A549 (cell line): ENCODE results near the gene CGREF1. TPM values are rescaled to one million over a fixed set of nuclear protein-coding genes. Genes with fewer than 3 reads are reported as not detected.

Experiments used
- ATAC-seq, 2 experiments: fragments of 200-7000 bp in 1 of 2; fragments of >200 bp in 1 of 2; cut with Nextera tagmentation in 1 of 2; cut with Tn5 transposase in 1 of 2; 3 replicates each; pipeline versions ENCODE4 v1.8.0 to v1.9.1; 2018 to 2020; ENCODE audit warnings: mild to moderate bottlenecking in 1 of 2, moderate library complexity in 1 of 2
- CTCF ChIA-PET: fragments of 300-600 bp; sonication (Branson Sonifier 250); formaldehyde crosslinking; extraction: SDS; loops from one replicate; lab custom pipeline; 2021; ENCODE audit warnings: antibody characterized with exemption, inconsistent platforms; lab: Yijun Ruan, JAX
- POLR2A ChIA-PET: fragments of 350-600 bp; formaldehyde crosslinking; extraction: SDS; loops from one replicate; lab custom pipeline; 2021; ENCODE audit warnings: antibody characterized with exemption, inconsistent platforms; lab: Yijun Ruan, JAX
- DNase-seq, 2 experiments: peaks; one replicate each; pipeline versions ENCODE4 v3.0.0 to v3.0.0-alpha.2; 2011 to 2016; ENCODE audit warnings: low read depth in 1 of 2, low spot score in 1 of 2
- FAIRE-seq: peaks from 2 replicates; lab custom pipeline; 2011; peaks lifted over from hg19 to GRCh38; lab: Jason Lieb, UNC
- H3K27ac ChIP-seq, 2 experiments: fragments of >200 bp; sonication (Bioruptor Twin); formaldehyde crosslinking; 3 replicates each; pipeline ENCODE4 v1.5.1; 2016 to 2017
- H3K4me1 ChIP-seq: fragments of >200 bp; sonication (Bioruptor Twin); formaldehyde crosslinking; 3 replicates; pipeline ENCODE4 v1.6.1; 2016
- H3K4me2 ChIP-seq: fragments of >200 bp; sonication (Bioruptor Twin); formaldehyde crosslinking; 3 replicates; pipeline ENCODE4 v1.6.1; 2016
- H3K4me3 ChIP-seq: fragments of >200 bp; sonication (Bioruptor Twin); formaldehyde crosslinking; 3 replicates; pipeline ENCODE4 v1.5.1; 2016
- H3K9me3 ChIP-seq: fragments of >200 bp; sonication (Bioruptor Twin); formaldehyde crosslinking; 3 replicates; pipeline ENCODE4 v1.6.1; 2016
- ATOH8 ChIP-seq: fragments of 250-450 bp; sonication (Bioruptor Pico); IDR thresholded peaks from 2 replicates; pipeline ENCODE4 v1.5.0; 2020; ENCODE audit warnings: low read depth, mild to moderate bottlenecking, moderate library complexity
- BCL3 ChIP-seq: fragments of >200 bp; sonication (Bioruptor Twin); formaldehyde crosslinking; IDR thresholded peaks from 3 replicates; pipeline ENCODE4 v1.6.1; 2016
- E2F6 ChIP-seq: IDR thresholded peaks from 2 replicates; pipeline ENCODE4 v1.6.1; 2012; ENCODE audit warnings: low read depth, borderline replicate concordance
- EHF ChIP-seq: fragments of 250-450 bp; sonication (Bioruptor Pico); IDR thresholded peaks from 2 replicates; pipeline ENCODE4 v1.5.0; 2020; ENCODE audit warnings: mild to moderate bottlenecking
- EHMT2 ChIP-seq: fragments of 200-600 bp; sonication (generic); IDR thresholded peaks from 2 replicates; pipeline ENCODE4 v1.6.1; 2016; ENCODE audit warnings: antibody characterized with exemption, low read depth, mild to moderate bottlenecking, moderate library complexity
- ELK1 ChIP-seq: fragments of 150-350 bp; IDR thresholded peaks from 2 replicates; pipeline ENCODE4 v1.6.1; 2014; ENCODE audit warnings: low read depth, mild to moderate bottlenecking, low read length
- ESRRA ChIP-seq: fragments of 150-350 bp; IDR thresholded peaks from 2 replicates; pipeline ENCODE4 v1.6.1; 2014; ENCODE audit warnings: mild to moderate bottlenecking, low read length, borderline replicate concordance
- FOSB ChIP-seq: fragments of 250-450 bp; sonication (Bioruptor Pico); IDR thresholded peaks from 2 replicates; pipeline ENCODE4 v1.5.0; 2020; ENCODE audit warnings: mild to moderate bottlenecking, moderate library complexity
- FOSL2 ChIP-seq, 2 experiments: fragments of 450-650 bp in 1 of 2; fragments of >200 bp in 1 of 2; sonication (Bioruptor Twin) in 1 of 2; formaldehyde crosslinking; IDR thresholded peaks; 2 replicates each; pipeline versions ENCODE4 v1.5.0 to v1.6.1; 2016 to 2020; ENCODE audit warnings: mild to moderate bottlenecking in 1 of 2, moderate library complexity in 1 of 2
- HEYL ChIP-seq: fragments of 250-450 bp; sonication (Bioruptor Pico); IDR thresholded peaks from 2 replicates; pipeline ENCODE4 v1.8.0; 2021; ENCODE audit warnings: mild to moderate bottlenecking, moderate library complexity
- HMGXB4 ChIP-seq: fragments of 250-450 bp; sonication (Bioruptor Pico); IDR thresholded peaks from 2 replicates; pipeline ENCODE4 v1.5.0; 2021; ENCODE audit warnings: mild to moderate bottlenecking, moderate library complexity, borderline replicate concordance
- HOXA7 ChIP-seq: fragments of 250-450 bp; sonication (Bioruptor Pico); IDR thresholded peaks from 2 replicates; pipeline ENCODE4 v1.5.0; 2020; ENCODE audit warnings: mild to moderate bottlenecking, moderate library complexity
- HOXB13 ChIP-seq: fragments of 250-450 bp; sonication (Bioruptor Pico); IDR thresholded peaks from 2 replicates; pipeline ENCODE4 v1.5.0; 2020; ENCODE audit warnings: low read depth, mild to moderate bottlenecking, moderate library complexity
- JUN ChIP-seq, 2 experiments: fragments of >200 bp; sonication (Bioruptor Twin); formaldehyde crosslinking; IDR thresholded peaks; 2 replicates in 1 of 2; 3 replicates in 1 of 2; pipeline ENCODE4 v1.6.1; 2016 to 2017
- JUNB ChIP-seq: fragments of >200 bp; sonication (Bioruptor Twin); formaldehyde crosslinking; IDR thresholded peaks from 2 replicates; pipeline ENCODE4 v1.6.1; 2016
- KDM1A ChIP-seq: fragments of 200-600 bp; sonication (generic); IDR thresholded peaks from 2 replicates; pipeline ENCODE4 v1.6.1; 2016; ENCODE audit warnings: low read depth, mild to moderate bottlenecking
- MAX ChIP-seq: IDR thresholded peaks from 2 replicates; pipeline ENCODE4 v1.6.1; 2012
- NPAS2 ChIP-seq: fragments of 250-450 bp; sonication (Bioruptor Pico); IDR thresholded peaks from 2 replicates; pipeline ENCODE4 v1.8.0; 2022; ENCODE audit warnings: mild to moderate bottlenecking, moderate library complexity, borderline replicate concordance
- NR3C1 ChIP-seq: fragments of >200 bp; sonication (Bioruptor Twin); formaldehyde crosslinking; IDR thresholded peaks from 3 replicates; pipeline ENCODE4 v1.6.1; 2017
- PHF8 ChIP-seq: fragments of 200-600 bp; sonication (generic); IDR thresholded peaks from 2 replicates; pipeline ENCODE4 v1.6.1; 2016; ENCODE audit warnings: low read depth, mild to moderate bottlenecking, antibody characterized with exemption, moderate library complexity, borderline replicate concordance
- RCOR1 ChIP-seq: fragments of 150-350 bp; IDR thresholded peaks from 2 replicates; pipeline ENCODE4 v1.6.1; 2014; ENCODE audit warnings: antibody characterized with exemption, low read length, low read depth
- REST ChIP-seq: fragments of 200-600 bp; sonication (generic); IDR thresholded peaks from 2 replicates; pipeline ENCODE4 v1.6.1; 2016; ENCODE audit warnings: antibody characterized with exemption, mild to moderate bottlenecking, moderate library complexity
- RNF2 ChIP-seq: fragments of 200-600 bp; sonication (generic); IDR thresholded peaks from 2 replicates; pipeline ENCODE4 v1.6.1; 2016; ENCODE audit warnings: low read depth, mild to moderate bottlenecking, antibody characterized with exemption, moderate library complexity, borderline replicate concordance
- SMC3 ChIP-seq: fragments of >200 bp; sonication (Bioruptor Twin); formaldehyde crosslinking; IDR thresholded peaks from 3 replicates; pipeline ENCODE4 v1.6.1; 2018; ENCODE audit warnings: inconsistent platforms
- SREBF2 ChIP-seq: fragments of 450-650 bp; IDR thresholded peaks from 2 replicates; pipeline ENCODE4 v1.6.1; 2014; ENCODE audit warnings: mild to moderate bottlenecking, moderate library complexity
- TFCP2L1 ChIP-seq: fragments of 250-450 bp; sonication (Bioruptor Pico); IDR thresholded peaks from 2 replicates; pipeline ENCODE4 v1.5.0; 2021; ENCODE audit warnings: mild to moderate bottlenecking
- TP53 ChIP-seq: fragments of 250-450 bp; sonication (Bioruptor Pico); IDR thresholded peaks from 2 replicates; pipeline ENCODE4 v1.5.0; 2021; ENCODE audit warnings: mild to moderate bottlenecking, moderate library complexity
- ZC3H11A ChIP-seq: fragments of 450-650 bp; IDR thresholded peaks from 2 replicates; pipeline ENCODE4 v1.6.1; 2014; ENCODE audit warnings: antibody characterized with exemption, mild to moderate bottlenecking
- ZFP36 ChIP-seq: fragments of 450-650 bp; IDR thresholded peaks from 2 replicates; pipeline ENCODE4 v1.6.1; 2014; ENCODE audit warnings: borderline replicate concordance; ENCODE audit not compliant: partially characterized antibody
- WGBS: methylation state at CpG from one replicate; pipeline ENCODE4 v1.1.6; 2017; ENCODE audit errors: missing lambda C conversion rate; 5-methylcytosine and 5-hydroxymethylcytosine counted together
- polyA plus RNA-seq, 4 experiments: library from polyadenylated mRNA; depleted of rRNA in 3 of 4; stranded (reverse); fragments of >200 nt; fragmentation: RNase III in 1 of 4; extraction: RNeasy Plus Mini Kit Qiagen cat#74134 plus additional on column Dnase treatment in 1 of 4; gene quantifications; 2 replicates in 3 of 4; 3 replicates in 1 of 4; pipeline ENCODE4 v1.2.3, GENCODE V29; 2011 to 2017

The CGREF1 gene
- polyA plus RNA-seq, 2 of the 4 experiments (the other 2 are of a cell fraction) = 5.1 to 5.8 TPM

GRCh38 chr2:27137322-27137935 is 18.5 kb upstream of the CGREF1 start:
- no peak overlapping the region for H3K27ac ChIP-seq
- FAIRE-seq = no peak
- no peak for TF ChIP-seq ZFP36
- TF ChIP-seq ATOH8 (CRISPR knock-in tag) = no peak
- TF ChIP-seq SMC3 = no peak
- no peak for TF ChIP-seq TP53 (CRISPR knock-in tag)
- no peak for TF ChIP-seq EHMT2
- no peak for TF ChIP-seq KDM1A
- TF ChIP-seq PHF8 = no peak
- no peak for TF ChIP-seq ZC3H11A
- TF ChIP-seq RCOR1 = no peak
- no peak for TF ChIP-seq RNF2
- TF ChIP-seq HOXB13 (CRISPR knock-in tag) = no peak
- TF ChIP-seq TFCP2L1 = no peak
- TF ChIP-seq BCL3 = no peak
- no peak for TF ChIP-seq ESRRA
- no peak for TF ChIP-seq ELK1
- TF ChIP-seq E2F6 = no peak
- no peak for TF ChIP-seq NPAS2 (CRISPR knock-in tag)
- TF ChIP-seq EHF = no peak
- CTCF ChIA-PET = interaction anchor here (0.7 to 1.5 kb wide), 4 partner anchors 15 to 44 kb away, joined by 3 to 5 read pairs (median 4); no protein-coding TSS in a partner anchor
- no peaks in the 10 kb centered on the region for H3K9me3 ChIP-seq
- 82% methylated on average over 20 of the region's 21 CpGs for WGBS
- H3K4me2 ChIP-seq = no peak overlapping the region
- no peak for DNase-seq
- POLR2A ChIA-PET = no interaction called here
- no peak overlapping the region for H3K4me3 ChIP-seq
- no peak for ATAC-seq
- peaks cover 11% of the 10 kb centered on the region for H3K4me1 ChIP-seq

GRCh38 chr2:27136751-27137150 is 17.8 kb upstream of the CGREF1 start:
- peaks cover 11% of the 10 kb centered on the region for H3K4me1 ChIP-seq
- DNase-seq (no peak), ATAC-seq (no peak), FAIRE-seq (no peak)
- ChIA-PET POLR2A (no interaction called here), CTCF (interaction anchor here (1.0 to 1.7 kb wide), 3 partner anchors 16 to 50 kb away, joined by 4 to 5 read pairs (median 5); no protein-coding TSS in a partner anchor)
- H3K9me3 ChIP-seq = no peaks in the 10 kb centered on the region
- 86% methylated on average over 7 of the region's 7 CpGs for WGBS
- H3K4me2 ChIP-seq = no peak overlapping the region
- H3K27ac ChIP-seq = no peak overlapping the region
- no peak overlapping the region for H3K4me3 ChIP-seq
- TF ChIP-seq FOSB (CRISPR knock-in tag) = no peak
- TF ChIP-seq NR3C1 = no peak
- TF ChIP-seq SREBF2 = no peak
- TF ChIP-seq HMGXB4 (CRISPR knock-in tag) = no peak
- TF ChIP-seq JUN (IDR thresholded peaks at IDR 0.05) = no peak
- no peak for TF ChIP-seq JUNB
- TF ChIP-seq FOSL2 (IDR thresholded peaks at IDR 0.05) = no peak
- no peak for TF ChIP-seq FOSL2 (CRISPR knock-in tag; IDR thresholded peaks at IDR 0.05)
- TF ChIP-seq PHF8 = no peak
- TF ChIP-seq ZC3H11A = no peak
- no peak for TF ChIP-seq HEYL (CRISPR knock-in tag)
- TF ChIP-seq HOXA7 (CRISPR knock-in tag) = no peak
- TF ChIP-seq MAX = no peak
- TF ChIP-seq ESRRA = no peak
- TF ChIP-seq REST = no peak
